ENCODE results near the gene ZP3.
"Not testable (repeated sequence)": the region's sequence is repeated elsewhere in the genome, so short reads cannot be mapped to it uniquely, and the experiment has no call there.

Gene ZP3

GRCh38 chr7:76424413-76425111, at the start of gene ZP3:
Gene ZP3 (plus strand): TSS chr7:76424950. CDS start chr7:76424965, 15 bp downstream.
- no peak for DNase-seq (ENCODE audit: low read depth)

GRCh38 chr7:76375251-76375650, 49.5 kb upstream of the ZP3 start:
- no peak for DNase-seq (ENCODE audit: low read depth)

- no peak for DNase-seq (ENCODE audit: low read depth)
Measured at GRCh38 chr7:76377186-76377918, 47.4 kb upstream of the ZP3 start.

DNA sequence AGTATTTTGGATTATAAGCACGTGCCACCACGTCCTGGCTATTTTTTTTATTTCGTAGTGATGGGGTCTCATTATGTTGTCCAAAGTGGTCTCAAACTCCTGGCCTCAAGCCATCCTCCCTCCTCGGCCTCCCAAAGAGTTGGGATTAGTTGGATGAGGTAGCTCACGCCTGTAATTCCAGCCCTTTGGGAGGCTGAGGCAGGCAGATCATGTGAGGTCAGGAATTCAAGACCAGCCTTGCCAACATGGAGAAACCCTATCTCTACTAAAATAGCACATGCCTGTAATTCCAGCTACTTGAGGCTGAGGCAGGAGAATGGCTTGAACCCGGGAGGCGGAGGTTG, 44.2 kb upstream of the ZP3 start:
- no peak for DNase-seq (ENCODE audit: low read depth)

DNA sequence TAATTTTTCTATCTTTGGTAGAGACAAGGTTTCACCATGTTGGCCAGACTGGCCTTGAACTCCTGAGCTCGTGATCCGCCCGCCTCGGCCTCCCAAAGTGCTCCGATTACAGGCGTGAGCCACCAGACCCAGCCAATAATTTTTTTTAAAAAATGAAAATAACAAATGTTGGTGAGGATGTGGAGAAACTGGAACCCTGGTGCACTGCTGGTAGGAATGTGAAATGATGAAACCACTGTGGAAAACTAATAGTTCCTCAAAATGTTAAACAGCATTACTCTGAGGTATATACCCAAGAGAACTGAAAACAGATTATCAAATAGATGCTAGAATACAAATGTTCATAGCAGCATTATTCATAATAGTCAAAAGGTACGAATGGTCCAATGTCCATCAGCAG, 42.9 kb upstream of the ZP3 start:
- no peak for DNase-seq (ENCODE audit: low read depth)

- no peak for DNase-seq (ENCODE audit: low read depth)
Measured at GRCh38 chr7:76383089-76383944, 41.4 kb upstream of the ZP3 start.

GRCh38 chr7:76386691-76387260, 38.0 kb upstream of the ZP3 start:
- no peak for DNase-seq (ENCODE audit: low read depth)

- not testable (repeated sequence) for DNase-seq (ENCODE audit: low read depth)
Measured at GRCh38 chr7:76387789-76388188, 37.0 kb upstream of the ZP3 start.

DNA sequence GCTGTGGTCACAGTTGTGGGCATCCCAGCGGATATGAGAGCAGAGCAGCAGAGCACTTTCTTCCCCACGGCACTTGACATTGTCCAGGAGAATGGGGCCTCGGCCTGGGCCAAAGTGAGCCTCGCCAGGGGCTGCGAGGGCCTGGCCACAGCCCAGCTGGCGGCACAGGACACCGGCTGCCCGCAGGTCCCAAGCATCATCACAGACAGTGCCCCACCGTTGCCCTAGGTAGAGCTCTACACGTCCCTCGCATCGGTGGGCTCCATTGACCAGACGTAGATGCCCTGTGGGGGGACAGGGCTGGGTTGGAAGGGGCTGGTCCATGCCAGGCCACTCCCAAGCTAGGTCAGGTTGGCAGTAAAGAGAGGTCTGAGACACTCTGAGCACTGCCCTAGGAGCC, 34.7 kb upstream of the ZP3 start:
- no peak for DNase-seq (ENCODE audit: low read depth)

- DNase-seq (ENCODE audit: low read depth), result no peak
Measured at GRCh38 chr7:76392531-76393115, 32.1 kb upstream of the ZP3 start.

DNA sequence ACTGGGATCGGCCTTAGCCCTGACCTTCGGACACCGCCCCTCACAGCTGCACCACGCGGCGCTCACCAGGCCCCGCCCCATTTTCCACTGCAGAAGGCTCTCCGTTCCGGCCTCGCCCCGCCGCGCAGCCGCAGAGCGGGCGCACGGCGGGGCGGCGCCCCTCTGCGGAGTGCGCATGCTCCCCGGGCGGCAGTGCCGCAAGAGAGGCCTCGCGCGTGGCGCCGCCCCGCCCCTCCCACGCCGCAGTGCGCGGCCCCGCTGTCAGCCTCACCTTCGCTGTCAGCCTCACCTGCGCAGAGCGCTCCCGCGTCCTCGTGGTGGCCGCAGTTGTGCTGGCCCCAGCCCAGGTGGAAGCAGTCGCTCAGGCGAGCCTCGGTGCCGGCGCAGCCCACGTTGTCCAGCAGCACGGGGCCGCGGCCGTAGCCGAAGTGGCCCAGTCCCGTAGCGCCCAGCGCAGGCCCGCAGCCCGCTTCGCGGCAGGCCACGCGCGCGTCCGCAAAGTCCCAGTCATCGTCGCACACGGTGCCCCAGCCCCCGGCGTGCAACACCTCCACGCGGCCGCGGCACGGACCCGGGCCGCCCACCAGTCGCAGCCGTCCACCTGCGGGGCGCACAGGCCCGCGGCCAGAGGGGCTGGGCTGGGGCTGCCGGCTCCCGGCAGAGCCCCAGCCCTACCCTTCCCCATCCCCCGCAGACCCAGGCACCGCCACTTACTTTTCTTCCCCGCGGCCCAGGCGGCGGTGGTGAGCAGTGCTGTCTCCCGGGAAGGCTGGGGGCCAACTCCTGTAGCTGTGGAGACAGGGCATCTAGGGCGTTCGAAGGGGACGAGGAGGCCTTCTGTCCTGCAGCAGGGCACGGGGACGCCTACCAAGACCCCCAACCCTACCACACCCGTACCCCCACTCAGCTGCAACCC, 31.4 kb upstream of the ZP3 start:
- DNase-seq (ENCODE audit: low read depth), result peak; percentile 90

GRCh38 chr7:76394957-76395356, 29.8 kb upstream of the ZP3 start:
- DNase-seq (ENCODE audit: low read depth), result no peak

- DNase-seq (ENCODE audit: low read depth), result not testable (repeated sequence)
Measured at GRCh38 chr7:76395605-76395964, 29.2 kb upstream of the ZP3 start.

DNA sequence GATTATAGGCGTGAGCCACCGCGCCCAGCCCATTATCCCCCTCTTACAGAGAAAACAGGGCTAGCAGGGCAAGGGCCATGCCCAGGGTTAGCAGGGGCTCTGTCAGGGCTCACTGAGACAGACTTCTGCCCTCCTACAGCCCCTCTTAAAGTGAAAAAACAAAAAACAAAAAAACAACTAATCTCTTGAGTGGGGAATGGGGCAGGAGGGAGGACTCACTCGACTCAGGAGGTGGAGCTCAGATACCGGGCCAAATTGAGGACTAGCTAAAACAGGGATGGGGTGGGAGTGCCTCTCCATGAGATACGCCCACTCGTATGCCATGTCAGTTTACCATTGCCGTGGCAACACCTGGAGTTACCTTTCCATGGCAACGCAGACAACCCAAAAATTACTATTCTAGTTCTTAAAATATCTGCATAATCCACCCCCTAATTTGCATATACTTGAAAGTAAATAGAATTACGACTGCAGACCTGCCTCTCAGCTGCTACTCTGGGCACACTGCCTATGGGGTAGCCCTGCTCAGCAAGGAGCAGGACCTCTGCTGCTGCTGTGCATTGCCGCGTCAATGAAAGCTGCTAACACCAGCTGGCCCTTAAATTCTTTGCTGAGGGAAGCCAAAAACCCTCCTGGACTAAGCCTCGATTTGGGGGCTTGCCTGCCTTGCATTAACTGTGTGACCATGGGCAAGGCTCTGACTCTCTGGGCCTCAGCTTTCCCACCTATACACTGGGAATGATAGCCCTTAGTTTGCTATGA, 28.6 kb upstream of the ZP3 start:
- DNase-seq (ENCODE audit: low read depth), result no peak

- DNase-seq (ENCODE audit: low read depth), result no peak
Measured at GRCh38 chr7:76396864-76397263, 27.9 kb upstream of the ZP3 start.

DNA sequence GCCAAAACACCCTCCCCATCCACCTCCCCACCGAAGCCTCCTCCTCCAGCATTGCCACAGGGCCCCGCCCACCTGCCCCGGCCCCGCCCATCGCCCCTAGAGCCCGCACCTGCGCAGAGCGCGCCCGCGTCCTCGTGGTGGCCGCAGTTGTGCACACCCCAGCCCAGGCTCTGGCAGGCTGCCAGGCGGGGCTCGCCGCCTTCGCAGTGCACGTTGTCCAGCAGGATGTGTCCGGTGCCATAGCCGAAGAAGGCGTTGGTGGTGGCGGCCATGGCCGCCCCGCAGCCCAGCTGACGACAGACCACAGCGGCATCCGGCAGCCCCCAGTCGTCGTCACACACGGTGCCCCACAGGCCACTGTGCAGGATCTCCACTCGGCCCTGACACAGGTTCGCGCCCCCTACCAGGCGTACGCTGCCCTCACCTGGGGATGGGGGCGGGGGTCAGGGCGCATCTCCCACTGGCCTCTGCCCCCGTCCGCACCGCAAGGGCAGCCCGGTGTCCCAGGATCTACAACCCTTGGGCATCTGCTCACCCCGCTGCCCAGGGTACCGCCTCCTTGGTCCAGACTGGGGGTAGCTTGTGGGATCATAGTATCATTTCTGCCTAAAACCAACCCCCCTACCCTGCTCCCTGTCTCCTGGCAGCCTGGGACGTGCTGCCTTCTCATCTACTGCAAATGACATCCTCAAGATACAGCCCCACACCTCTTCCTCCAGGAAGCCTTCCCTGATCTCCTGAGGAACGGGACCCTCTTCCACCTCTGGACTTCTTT, 27.2 kb upstream of the ZP3 start:
- DNase-seq (ENCODE audit: low read depth), result peak; percentile 75

DNA sequence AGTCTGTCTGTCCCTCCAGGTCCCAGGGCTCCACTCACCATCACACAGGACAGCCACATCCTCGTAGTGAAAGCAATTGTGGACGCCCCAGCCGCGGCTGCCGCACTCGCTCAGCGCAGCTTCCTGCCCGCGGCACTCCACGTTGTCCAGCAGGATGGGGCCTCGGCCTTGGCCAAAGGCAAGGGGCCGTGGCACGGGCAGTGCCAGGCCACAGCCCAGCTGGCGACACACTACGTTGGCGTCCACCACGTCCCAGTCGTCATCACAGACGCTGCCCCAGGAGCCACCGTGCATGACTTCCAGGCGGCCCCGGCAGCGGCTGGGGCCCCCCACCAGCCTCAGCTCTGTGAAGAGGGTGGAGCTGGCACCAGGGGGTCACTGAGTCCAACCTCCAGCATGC, 24.5 kb upstream of the ZP3 start:
- no peak for DNase-seq (ENCODE audit: low read depth)

DNA sequence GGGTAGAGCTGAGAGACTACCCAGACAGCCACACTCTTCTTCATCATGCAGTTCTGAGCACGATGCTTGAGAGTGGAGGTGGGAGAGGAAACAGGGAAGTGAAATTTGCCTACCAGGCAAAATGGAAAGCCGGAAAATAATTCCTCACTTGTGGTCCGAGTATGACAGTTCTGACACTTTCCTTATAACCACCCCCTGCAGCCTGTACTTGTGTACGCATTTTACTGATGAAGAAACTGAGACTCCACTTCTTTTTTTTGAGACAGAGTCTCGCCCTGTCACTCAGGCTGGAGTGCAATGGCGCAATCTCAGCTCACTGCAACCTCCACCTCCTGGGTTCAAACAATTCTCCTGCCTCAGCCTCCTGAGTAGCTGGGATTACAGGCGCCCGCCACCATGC, 21.7 kb upstream of the ZP3 start:
- DNase-seq (ENCODE audit: low read depth), result not testable (repeated sequence)

DNA sequence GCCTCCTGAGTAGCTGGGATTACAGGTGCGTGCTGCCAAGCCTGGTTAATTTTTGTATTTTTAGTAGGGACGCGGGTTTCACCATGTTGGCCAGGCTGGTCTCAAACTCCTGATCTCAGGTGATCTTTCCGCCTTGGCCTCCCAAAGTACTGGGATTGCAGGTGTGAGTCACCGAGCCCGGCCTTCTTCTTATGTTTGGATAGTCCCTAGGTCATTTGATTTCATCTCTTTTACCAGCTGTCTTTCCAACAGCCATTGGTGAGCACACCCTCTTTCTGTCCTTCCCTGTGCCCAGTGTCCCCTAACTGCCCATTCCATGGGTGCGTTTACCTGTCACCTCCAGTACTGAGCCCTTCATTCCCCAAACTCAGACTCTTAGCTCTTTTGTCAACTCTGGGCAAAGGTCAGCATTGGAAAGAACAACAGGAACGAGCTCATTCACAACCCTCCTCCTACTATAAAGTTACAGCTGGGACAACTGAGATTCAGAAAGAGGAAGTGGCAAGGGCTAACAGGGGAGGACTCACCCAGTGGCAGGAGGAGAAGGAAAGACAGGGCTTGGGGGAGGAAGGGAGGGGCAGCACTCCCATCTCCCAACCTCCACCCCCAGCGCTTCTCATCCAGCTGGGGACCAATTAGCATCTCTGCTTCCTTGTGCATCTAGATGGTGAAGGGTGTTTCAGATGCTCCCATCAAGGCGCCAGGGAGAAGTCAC, 20.8 kb upstream of the ZP3 start:
- no peak for DNase-seq (ENCODE audit: low read depth)

All from stimulated activated CD8-positive, alpha-beta memory T cell treated with anti-CD3 and anti-CD28 coated beads, Interleukin-12 subunit alpha, Interleukin-12 subunit beta, amount 100 ng/mL, for 4 hours (primary cell).